CD14-positive monocyte (primary cell): ENCODE data around the gene FBXL5. TPM values are rescaled to one million over a fixed set of nuclear protein-coding genes. Genes with fewer than 3 reads are reported as not detected.

Experiments
- DNase-seq, 3 donors: peaks; one replicate each; pipeline ENCODE4 v3.0.0-alpha.2; 2011 to 2022
- H2AFZ ChIP-seq: 2 replicates; pipeline ENCODE4 v1.6.0; 2012; ENCODE audit warnings: mild to moderate bottlenecking, low read depth, low read length, inconsistent platforms; ENCODE audit not compliant: insufficient read depth, poor library complexity, severe bottlenecking
- H3K27ac ChIP-seq, 2 donors: 1 replicate in 1 of 2; 2 replicates in 1 of 2; pipeline ENCODE4 v1.5.1; 2012 to 2013; ENCODE audit warnings: low read length in 2 of 2, control low read depth in 1 of 2, inconsistent platforms in 1 of 2, low read depth in 1 of 2, mild to moderate bottlenecking in 1 of 2
- H3K27me3 ChIP-seq, 2 donors: one replicate each; pipeline versions ENCODE4 v1.6.0 to v1.6.1; 2011 to 2013; ENCODE audit warnings: low read length in 2 of 2; ENCODE audit not compliant: control insufficient read depth in 2 of 2, insufficient read depth in 2 of 2
- H3K36me3 ChIP-seq, 2 donors: replicated peaks in 1 of 2; 1 replicate in 1 of 2; 2 replicates in 1 of 2; pipeline versions ENCODE4 v1.5.1 to v1.6.1; 2012 to 2013; ENCODE audit warnings: low read length in 2 of 2, control low read depth in 1 of 2, inconsistent platforms in 1 of 2, mild to moderate bottlenecking in 1 of 2; ENCODE audit not compliant: insufficient read depth in 2 of 2, control insufficient read depth in 1 of 2
- H3K4me1 ChIP-seq, 2 donors: 1 replicate in 1 of 2; 2 replicates in 1 of 2; pipeline versions ENCODE4 v1.5.1 to v1.6.1; 2012 to 2013; ENCODE audit warnings: low read length in 2 of 2, control low read depth in 1 of 2, inconsistent platforms in 1 of 2, mild to moderate bottlenecking in 1 of 2, moderate library complexity in 1 of 2; ENCODE audit not compliant: insufficient read depth in 2 of 2, control insufficient read depth in 1 of 2
- H3K4me2 ChIP-seq: replicated peaks from 2 replicates; pipeline ENCODE3; 2012; ENCODE audit warnings: low read length, moderate library complexity, mild to moderate bottlenecking; ENCODE audit not compliant: poor library complexity, severe bottlenecking; ENCODE audit errors: extremely low read depth
- H3K4me3 ChIP-seq, 3 experiments: fragments of 200-600 bp in 1 of 3; sonication (generic) in 1 of 3; replicated peaks in 1 of 3; 1 replicate in 2 of 3; 2 replicates in 1 of 3; pipeline ENCODE4 v1.5.1; 2011 to 2013; ENCODE audit warnings: low read length in 3 of 3, mild to moderate bottlenecking in 3 of 3, control low read depth in 2 of 3, low read depth in 2 of 3, inconsistent platforms in 1 of 3, moderate library complexity in 1 of 3
- H3K79me2 ChIP-seq: 2 replicates; pipeline ENCODE4 v1.6.0; 2012; ENCODE audit warnings: mild to moderate bottlenecking, control low read depth, inconsistent platforms, low read length, moderate library complexity; ENCODE audit not compliant: insufficient read depth
- H3K9ac ChIP-seq: 2 replicates; pipeline ENCODE4 v1.6.0; 2017; ENCODE audit warnings: low read length, mild to moderate bottlenecking; ENCODE audit not compliant: insufficient read depth, poor library complexity, severe bottlenecking
- H3K9me3 ChIP-seq, 2 donors: replicated peaks in 1 of 2; 1 replicate in 1 of 2; 2 replicates in 1 of 2; pipeline versions ENCODE4 v1.5.1 to v1.6.1; 2012 to 2013; ENCODE audit warnings: low read length in 2 of 2, control low read depth in 1 of 2; ENCODE audit not compliant: control insufficient read depth in 1 of 2, insufficient read depth in 1 of 2
- H4K20me1 ChIP-seq: 2 replicates; pipeline ENCODE4 v1.6.0; 2012; ENCODE audit warnings: mild to moderate bottlenecking, low read length, control low read depth, moderate library complexity; ENCODE audit not compliant: insufficient read depth
- H3K27ac Mint-ChIP-seq, 7 donors: one replicate each; pipeline ENCODE4 v1.8.0; 2020; ENCODE audit warnings: mild to moderate bottlenecking in 7 of 7, mixed read lengths in 7 of 7, moderate library complexity in 6 of 7, inconsistent platforms in 2 of 7
- H3K27me3 Mint-ChIP-seq, 3 donors: one replicate each; pipeline ENCODE4 v1.8.0; 2021 to 2022; ENCODE audit warnings: low read depth in 3 of 3, mild to moderate bottlenecking in 3 of 3, mixed read lengths in 3 of 3, moderate library complexity in 3 of 3, inconsistent platforms in 1 of 3
- H3K36me3 Mint-ChIP-seq, 2 donors: one replicate each; pipeline ENCODE4 v1.8.0; 2020; ENCODE audit warnings: mixed read lengths in 2 of 2, inconsistent platforms in 1 of 2, mild to moderate bottlenecking in 1 of 2
- H3K4me1 Mint-ChIP-seq: one replicate; pipeline ENCODE4 v1.8.0; 2020; ENCODE audit warnings: mild to moderate bottlenecking, mixed read lengths
- H3K4me3 Mint-ChIP-seq, 2 donors: one replicate each; pipeline ENCODE4 v1.8.0; 2020; ENCODE audit warnings: mild to moderate bottlenecking in 2 of 2, mixed read lengths in 2 of 2, moderate library complexity in 1 of 2
- H3K9me3 Mint-ChIP-seq, 7 donors: one replicate each; pipeline ENCODE4 v1.8.0; 2020 to 2022; ENCODE audit warnings: mixed read lengths in 7 of 7, mild to moderate bottlenecking in 6 of 7, moderate library complexity in 6 of 7, inconsistent platforms in 2 of 7
- WGBS: methylation state at CpG from one replicate; pipeline ENCODE4 v1.1.5; 2013; ENCODE audit warnings: missing lambda C conversion rate; ENCODE audit not compliant: insufficient coverage; 5-methylcytosine and 5-hydroxymethylcytosine counted together
- intact Hi-C, 2 donors: fragments of 100-400 bp; cut with micrococcal nuclease; formaldehyde crosslinking; loops; one replicate each; pipeline versions ENCODE4 v1.15.0 to v1.15.1; 2023
- polyA plus RNA-seq, 3 donors: library from polyadenylated mRNA; depleted of rRNA in 1 of 3; unstranded in 2 of 3; stranded (reverse) in 1 of 3; fragments of 300-500 nt in 2 of 3; fragments of >200 nt in 1 of 3; fragmentation: Illumina TruSeq in 2 of 3; gene quantifications; 1 replicate in 2 of 3; 2 replicates in 1 of 3; pipeline ENCODE4 v1.2.3, GENCODE V29; 2012 to 2021
- TF ChIP-seq, protein P1 (sequence below): fragments of 200-600 bp; IDR thresholded peaks from one replicate; pipeline ENCODE4 v1.8.0; 2022; ENCODE audit warnings: antibody characterized with exemption, mild to moderate bottlenecking

FBXL5 gene
- polyA plus RNA-seq, 3 donors = 172 to 518 (median 484) TPM

GRCh38 chr4:15568821-15569220 is 86.3 kb downstream of the FBXL5 start:
- Mint-ChIP-seq H3K4me1 (no peaks in the 10 kb centered on the region), H3K27me3 (no peaks in the 10 kb centered on the region), H3K36me3 (peaks cover 57 to 64% of the 10 kb centered on the region in 2 donors), H3K27ac (no peak overlapping the region), H3K9me3 (peaks cover 0 to 2% (median 0%) of the 10 kb centered on the region in 7 donors), H3K4me3 (no peak overlapping the region)
- no peak overlapping the region for H3K9ac ChIP-seq
- TF ChIP-seq, protein P1, sequence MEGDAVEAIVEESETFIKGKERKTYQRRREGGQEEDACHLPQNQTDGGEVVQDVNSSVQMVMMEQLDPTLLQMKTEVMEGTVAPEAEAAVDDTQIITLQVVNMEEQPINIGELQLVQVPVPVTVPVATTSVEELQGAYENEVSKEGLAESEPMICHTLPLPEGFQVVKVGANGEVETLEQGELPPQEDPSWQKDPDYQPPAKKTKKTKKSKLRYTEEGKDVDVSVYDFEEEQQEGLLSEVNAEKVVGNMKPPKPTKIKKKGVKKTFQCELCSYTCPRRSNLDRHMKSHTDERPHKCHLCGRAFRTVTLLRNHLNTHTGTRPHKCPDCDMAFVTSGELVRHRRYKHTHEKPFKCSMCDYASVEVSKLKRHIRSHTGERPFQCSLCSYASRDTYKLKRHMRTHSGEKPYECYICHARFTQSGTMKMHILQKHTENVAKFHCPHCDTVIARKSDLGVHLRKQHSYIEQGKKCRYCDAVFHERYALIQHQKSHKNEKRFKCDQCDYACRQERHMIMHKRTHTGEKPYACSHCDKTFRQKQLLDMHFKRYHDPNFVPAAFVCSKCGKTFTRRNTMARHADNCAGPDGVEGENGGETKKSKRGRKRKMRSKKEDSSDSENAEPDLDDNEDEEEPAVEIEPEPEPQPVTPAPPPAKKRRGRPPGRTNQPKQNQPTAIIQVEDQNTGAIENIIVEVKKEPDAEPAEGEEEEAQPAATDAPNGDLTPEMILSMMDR = no peak
- DNase-seq = no peak
- H2AFZ ChIP-seq = no peak overlapping the region
- H3K4me1 ChIP-seq = no peaks in the 10 kb centered on the region
- H3K27ac ChIP-seq = no peak overlapping the region
- no peak overlapping the region for H3K4me2 ChIP-seq
- intact Hi-C loops = no loop called here
- H3K27me3 ChIP-seq = no peaks in the 10 kb centered on the region
- H3K79me2 ChIP-seq = no peaks in the 10 kb centered on the region
- no peak overlapping the region for H3K4me3 ChIP-seq
- H3K36me3 ChIP-seq = peaks cover 44 to 69% of the 10 kb centered on the region in 2 donors
- H3K9me3 ChIP-seq = no peaks in the 10 kb centered on the region
- no peaks in the 10 kb centered on the region for H4K20me1 ChIP-seq

DNA sequence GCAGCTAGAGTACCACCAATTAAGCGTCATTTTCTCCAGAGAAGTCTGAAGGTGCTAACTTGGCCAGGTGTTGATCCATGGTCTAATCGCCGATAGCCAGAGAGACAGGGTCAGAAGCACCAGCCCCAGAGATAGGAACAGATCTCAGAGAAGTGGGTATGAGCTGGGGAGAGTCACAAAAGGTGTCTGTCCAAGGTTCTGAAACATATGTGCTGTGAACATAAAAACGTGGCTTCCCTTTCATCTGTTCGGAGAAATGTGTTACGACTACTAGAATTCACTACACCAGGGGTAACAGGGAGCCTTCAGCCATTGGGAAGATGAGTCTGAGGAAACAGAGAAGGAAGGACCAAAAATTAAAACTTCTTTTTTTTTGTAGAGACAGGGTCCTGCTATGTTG is 91.3 kb downstream of the FBXL5 start:
- intact Hi-C loops = no loop called here
- H4K20me1 ChIP-seq = peaks cover 6% of the 10 kb centered on the region
- peaks cover 15 to 19% of the 10 kb centered on the region in 2 donors for H3K4me1 ChIP-seq
- Mint-ChIP-seq H3K36me3 (peaks cover 58 to 66% of the 10 kb centered on the region in 2 donors), H3K9me3 (peaks cover 0 to 2% (median 0%) of the 10 kb centered on the region in 7 donors), H3K27me3 (peaks cover 0 to 2% (median 0%) of the 10 kb centered on the region in 3 donors), H3K27ac (peak overlapping the region in 1 of 7 donors; percentile 16), H3K4me3 (no peak overlapping the region), H3K4me1 (peaks cover 20% of the 10 kb centered on the region)
- DNase-seq = no peak
- WGBS = 100% methylated on average over 1 of the region's 6 CpGs
- H3K9me3 ChIP-seq = no peaks in the 10 kb centered on the region
- peaks cover 42 to 65% of the 10 kb centered on the region in 2 donors for H3K36me3 ChIP-seq
- H3K4me3 ChIP-seq = no peak overlapping the region
- H3K79me2 ChIP-seq = no peaks in the 10 kb centered on the region
- H3K27me3 ChIP-seq = no peaks in the 10 kb centered on the region
- H3K9ac ChIP-seq = no peak overlapping the region
- H2AFZ ChIP-seq = no peak overlapping the region
- TF ChIP-seq, protein P1 = no peak
- H3K27ac ChIP-seq = no peak overlapping the region
- no peak overlapping the region for H3K4me2 ChIP-seq
